ENCODE results near the gene FMC1.
A peak's percentile ranks its signal among the peaks of the same experiment; 100 is the strongest.
"Not testable (repeated sequence)": the region's sequence is repeated elsewhere in the genome, so short reads cannot be mapped to it uniquely, and the experiment has no call there.

FMC1 gene

DNA sequence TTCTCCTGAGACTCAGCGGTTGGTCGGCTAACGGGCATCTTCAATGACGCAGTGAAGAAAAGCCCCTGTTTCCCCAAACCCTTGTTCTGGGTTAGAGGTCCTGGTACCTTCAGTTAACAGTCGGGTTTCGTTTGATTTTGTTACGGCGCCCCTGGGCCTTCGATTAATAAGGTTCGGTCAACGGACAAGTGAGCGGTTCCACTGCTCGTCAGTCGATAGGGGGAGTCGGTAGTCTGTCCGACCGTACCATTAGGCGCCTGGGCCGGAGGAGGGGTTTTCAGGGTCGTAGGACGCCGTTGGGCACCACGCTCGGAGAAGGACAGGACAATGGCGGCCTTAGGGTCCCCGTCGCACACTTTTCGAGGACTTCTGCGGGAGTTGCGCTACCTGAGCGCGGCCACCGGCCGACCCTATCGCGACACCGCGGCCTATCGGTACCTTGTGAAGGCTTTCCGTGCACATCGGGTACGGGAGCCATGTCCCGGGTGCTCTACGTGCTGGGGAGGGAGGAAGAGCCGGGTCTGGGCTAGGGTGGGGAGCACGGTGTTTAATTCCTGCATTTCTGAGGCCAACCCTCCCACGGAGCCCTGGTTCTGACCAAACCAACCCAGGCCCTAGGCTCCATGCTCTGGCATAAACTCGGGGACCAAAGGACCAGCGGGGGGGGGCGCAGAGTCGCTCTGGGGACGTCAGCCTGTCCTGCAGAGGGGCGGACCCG lies at the start of gene FMC1:
Gene FMC1, plus strand, starts transcription at position 280 of the 718 bp plus-strand sequence. Its CDS starts 48 bp downstream, at position 328.
- peak; percentile 86 to 92 for DNase-seq

- DNase-seq = no peak
Measured at GRCh38 chr7:139292821-139293220, 48.3 kb upstream of the FMC1 start.

GRCh38 chr7:139293534-139293933 lies 47.6 kb upstream of the FMC1 start:
- no peak for DNase-seq

GRCh38 chr7:139294241-139294640 lies 46.9 kb upstream of the FMC1 start:
- DNase-seq = no peak

DNA sequence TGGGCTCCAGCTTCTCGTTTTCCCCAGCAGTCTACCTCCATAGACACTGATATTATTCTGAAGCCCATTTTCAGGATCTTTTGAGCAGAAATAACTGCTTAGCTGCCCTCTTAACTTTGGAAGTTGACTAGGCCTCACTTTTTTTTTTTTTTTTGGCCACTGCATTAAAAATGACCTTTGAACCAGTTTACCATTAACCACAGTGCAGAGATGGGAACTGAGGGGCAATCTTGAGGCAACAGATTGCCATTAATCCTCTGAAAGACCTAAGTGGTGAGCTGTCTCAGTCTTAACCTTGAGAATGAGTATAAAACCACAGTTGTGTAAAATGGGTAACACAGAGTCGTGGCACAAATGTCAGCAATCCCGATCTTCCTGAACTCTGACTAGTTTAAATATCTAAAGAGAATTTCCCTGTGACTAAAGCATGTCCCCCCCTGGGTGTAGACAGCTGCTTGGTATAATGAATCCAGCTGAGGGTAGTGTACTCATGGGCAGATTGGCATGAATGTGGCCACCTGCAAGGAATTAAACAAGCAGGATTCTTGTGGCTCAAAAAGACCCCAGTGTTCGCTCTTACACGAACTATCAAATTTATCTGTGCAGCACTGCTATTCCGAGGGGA lies 46.1 kb upstream of the FMC1 start:
- no peak for DNase-seq

GRCh38 chr7:139297795-139298194 lies 43.3 kb upstream of the FMC1 start:
- DNase-seq = no peak

GRCh38 chr7:139299296-139299695 lies 41.8 kb upstream of the FMC1 start:
- DNase-seq = no peak

DNA sequence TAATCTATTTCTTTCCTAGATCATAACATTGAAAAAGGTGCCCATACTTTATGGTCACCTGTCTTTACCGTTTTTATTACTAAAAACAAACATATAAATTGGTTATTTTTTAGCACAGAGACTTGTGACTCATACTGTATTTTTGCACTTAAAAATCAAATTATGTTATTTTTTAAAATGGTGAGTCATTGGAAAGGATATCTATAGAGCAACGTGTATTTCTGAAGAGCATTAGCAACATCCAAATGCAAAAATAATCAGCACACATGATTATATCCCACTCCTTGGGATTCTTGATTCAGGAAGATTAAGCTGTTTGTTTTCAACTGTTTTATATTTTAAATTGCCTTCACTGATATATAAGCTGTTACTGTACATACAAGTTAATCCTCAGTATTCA lies 40.7 kb upstream of the FMC1 start:
- no peak for DNase-seq

DNA sequence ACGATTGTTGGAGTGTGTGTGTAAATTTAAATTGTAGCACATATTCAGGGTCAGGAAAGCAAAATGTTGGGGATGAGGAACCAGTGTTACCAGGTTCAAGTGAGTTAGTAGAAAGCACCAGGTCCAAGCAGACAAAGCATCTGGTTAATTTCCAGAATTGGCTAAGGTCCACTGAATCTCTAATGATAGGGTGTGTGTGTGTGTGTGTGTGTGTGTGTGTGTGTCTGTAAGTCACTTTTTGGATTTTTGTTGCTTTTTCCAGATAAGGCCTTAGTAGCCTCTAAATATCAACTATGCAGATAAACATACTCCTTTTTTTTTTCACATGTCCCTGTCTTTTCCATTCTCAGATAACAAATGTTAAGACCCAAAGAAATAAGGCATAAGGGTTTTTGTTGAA lies 36.6 kb upstream of the FMC1 start:
- DNase-seq = no peak

- no peak for DNase-seq
Measured at GRCh38 chr7:139317939-139318505, 23.1 kb upstream of the FMC1 start.

GRCh38 chr7:139321071-139321745 lies 19.9 kb upstream of the FMC1 start:
- DNase-seq = no peak

DNA sequence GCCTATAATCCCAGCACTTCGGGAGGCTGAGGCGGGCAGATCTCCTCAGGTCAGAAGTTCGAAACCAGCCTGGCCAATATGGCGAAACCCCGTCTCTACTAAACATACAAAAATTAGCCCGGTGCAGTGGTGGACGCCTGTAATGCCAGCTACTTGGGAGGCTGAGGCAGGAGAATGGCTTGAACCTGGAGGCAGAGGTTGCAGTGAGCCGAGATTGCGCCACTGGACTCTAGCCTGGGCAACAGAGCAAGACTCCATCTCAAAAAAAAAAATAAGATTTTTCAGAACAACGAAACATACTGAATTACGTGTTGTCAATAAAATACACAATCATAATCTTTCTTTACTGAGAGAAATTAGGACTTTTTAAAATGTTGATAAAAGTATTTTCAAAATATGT lies 16.4 kb upstream of the FMC1 start:
- not testable (repeated sequence) for DNase-seq

DNA sequence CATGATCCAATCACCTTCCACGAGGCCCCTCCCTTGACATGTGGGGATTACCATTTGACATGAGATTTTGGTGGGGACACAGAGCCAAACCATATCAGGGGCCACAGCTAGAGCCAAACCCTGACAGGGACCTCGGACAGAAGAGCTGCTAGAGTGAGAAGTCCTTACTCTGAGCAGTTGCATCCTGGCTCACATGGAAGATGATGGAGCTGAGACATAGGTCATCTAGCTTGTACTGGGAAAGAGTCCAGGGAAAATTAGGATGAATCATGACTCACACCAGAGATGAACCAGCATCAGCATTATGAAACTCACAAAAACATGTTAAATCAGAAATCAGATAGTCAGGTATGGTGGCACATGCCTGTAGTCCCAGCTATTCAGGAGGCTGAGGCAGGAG lies 12.8 kb upstream of the FMC1 start:
- no peak for DNase-seq

DNA sequence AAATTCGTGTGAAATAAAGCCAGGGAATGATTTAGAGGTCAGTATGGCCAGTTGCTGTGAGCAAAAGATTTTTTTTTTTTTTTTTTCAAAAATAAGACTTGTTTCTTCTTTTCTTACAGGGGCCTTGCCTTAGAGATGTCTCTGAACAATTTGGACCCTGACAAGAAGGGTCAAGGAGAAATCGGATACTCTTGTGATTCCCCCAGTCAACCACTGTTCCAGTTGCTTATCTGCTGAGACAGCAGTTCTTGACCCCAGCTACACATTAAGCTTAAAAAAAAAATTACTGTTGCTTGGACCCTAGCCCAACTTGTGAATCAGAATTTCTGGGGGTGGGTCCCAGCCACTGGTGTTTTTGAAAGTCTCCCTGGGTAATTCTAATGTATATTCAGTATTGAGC lies 12.0 kb upstream of the FMC1 start:
- no peak for DNase-seq

DNA sequence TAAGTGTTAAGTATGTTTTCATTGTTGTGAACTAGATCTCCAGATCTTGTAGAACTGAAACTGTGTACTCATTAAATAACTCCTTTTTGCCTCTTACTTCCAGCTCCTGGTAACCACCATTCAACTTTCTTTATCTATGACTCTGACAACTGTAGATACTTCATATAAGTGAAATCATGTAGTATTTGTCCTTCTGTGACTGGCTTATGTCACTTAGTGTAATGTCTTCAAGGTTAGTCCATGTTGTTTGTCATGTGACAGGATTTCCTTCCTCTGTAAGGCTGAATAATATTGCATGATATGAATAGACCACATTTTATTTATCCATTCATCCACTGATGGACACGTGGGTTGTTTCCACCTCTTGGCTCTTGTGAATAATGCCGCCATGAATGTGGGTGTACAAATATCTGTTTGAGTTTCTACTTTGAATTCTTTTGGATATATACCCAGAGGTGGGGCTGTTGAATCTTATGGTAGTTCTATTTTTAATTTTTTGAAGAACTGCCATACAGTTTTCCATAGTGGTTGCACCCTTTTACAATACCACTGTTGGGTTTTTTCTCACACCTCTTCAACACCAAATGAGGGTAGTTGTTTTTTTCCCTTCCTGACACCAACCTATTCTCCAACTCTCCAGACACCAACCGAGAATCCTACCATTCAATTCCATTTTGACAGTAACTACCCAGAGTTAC lies 10.7 kb upstream of the FMC1 start:
- no peak for DNase-seq

DNA sequence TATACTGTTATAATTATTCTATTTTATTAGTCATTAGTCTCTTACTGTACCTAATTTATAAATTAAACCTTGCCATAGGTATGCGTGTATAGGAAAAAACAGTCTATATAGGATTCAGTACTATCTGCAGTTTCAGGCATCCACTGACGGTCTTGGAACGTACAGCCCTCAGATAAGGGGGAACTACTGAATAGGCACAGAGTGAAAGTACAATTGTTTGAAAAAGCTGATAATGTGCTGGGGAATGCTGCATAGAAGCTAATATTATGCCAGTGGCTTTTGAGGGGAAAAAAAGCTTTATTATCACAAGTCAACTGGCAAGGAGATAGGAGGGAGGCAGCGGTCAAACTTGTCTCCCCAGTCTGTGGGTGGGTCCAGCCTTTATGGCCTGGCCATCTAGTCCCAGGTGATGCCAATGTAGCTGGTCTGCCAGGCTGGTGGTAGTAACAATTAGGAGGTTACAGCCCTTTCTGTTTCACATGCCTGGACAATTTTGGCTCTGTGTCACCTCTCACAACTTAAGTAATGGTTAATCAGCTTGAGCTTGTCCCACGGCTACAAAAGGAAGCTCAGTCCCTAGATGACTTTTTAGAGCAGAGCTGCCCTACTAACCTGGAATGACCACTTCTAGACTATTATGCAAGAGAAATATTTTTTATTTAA lies 8.3 kb upstream of the FMC1 start:
- DNase-seq = no peak

DNA sequence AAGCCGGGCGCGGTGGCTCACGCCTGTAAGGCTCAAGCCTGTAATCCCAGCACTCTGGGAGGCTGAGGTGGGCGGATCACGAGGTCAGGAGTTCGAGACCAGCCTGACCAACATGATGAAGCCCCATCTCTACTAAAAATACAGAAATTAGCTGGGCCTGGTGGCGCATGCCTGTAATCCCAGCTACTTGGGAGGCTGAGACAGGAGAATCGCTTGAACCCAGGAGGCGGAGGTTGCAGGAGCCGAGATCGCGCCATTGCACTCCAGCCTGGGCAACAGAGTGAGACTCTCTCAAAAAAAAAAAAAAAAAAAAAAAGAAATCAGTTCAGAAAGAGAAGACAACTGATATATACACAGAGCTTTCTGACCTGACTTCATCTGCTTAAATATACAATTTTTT lies 7.7 kb upstream of the FMC1 start:
- DNase-seq = not testable (repeated sequence)

DNA sequence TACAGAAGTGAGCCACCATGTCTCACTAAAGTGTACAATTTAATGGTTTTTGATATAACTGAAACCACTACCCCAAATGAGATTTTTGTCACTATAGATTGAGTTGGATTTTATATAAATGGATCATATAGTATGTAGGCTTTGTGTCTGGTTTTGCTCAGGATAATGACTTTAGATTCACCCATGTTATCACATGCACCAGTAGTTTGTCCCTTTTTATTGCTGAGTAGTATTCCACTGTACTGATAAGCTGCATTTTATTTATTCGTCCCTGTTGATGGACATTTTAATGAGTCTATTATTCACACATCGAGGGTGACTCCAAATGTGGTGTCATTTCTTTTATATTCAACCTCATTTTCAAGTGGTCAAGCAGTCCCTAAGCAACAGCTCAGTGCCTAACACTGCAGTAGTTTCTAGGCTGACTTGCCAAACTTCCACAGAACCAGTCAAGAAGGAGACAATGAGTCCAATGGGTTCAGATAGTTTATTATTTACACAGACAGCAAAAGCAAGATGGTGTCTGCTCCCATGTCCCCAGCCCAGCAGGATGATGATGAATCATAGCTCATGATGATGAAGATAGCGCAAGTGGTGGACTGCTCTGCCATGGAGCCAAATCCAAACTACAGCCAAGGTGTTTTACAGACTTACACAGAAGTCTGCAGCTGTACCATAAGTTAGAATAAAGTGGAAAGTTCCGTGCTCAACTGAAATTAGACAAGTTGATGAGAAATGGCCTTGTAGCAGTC lies 6.6 kb upstream of the FMC1 start:
- DNase-seq = no peak

DNA sequence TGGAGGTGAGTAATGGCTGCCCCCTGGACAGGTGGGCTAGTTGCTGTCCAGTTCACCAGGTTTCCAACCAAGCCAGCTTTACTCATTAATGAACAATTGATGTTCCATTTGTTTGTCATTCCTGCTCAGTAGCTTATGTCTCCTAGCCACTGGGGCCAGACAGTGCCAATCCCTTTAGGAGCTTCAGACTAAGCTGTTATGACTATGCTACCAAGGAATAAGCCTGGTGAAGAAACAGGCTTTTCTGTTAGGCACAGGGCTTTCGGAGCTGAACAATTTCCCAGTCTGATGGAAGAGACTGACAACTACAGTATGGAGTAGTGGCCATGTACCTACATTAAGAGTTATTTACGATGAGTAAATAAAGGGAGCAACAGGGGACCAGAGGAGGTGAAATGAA lies 2.1 kb upstream of the FMC1 start:
- no peak for DNase-seq

GRCh38 chr7:139339698-139340036 lies 1.5 kb upstream of the FMC1 start:
- DNase-seq = no peak

DNA sequence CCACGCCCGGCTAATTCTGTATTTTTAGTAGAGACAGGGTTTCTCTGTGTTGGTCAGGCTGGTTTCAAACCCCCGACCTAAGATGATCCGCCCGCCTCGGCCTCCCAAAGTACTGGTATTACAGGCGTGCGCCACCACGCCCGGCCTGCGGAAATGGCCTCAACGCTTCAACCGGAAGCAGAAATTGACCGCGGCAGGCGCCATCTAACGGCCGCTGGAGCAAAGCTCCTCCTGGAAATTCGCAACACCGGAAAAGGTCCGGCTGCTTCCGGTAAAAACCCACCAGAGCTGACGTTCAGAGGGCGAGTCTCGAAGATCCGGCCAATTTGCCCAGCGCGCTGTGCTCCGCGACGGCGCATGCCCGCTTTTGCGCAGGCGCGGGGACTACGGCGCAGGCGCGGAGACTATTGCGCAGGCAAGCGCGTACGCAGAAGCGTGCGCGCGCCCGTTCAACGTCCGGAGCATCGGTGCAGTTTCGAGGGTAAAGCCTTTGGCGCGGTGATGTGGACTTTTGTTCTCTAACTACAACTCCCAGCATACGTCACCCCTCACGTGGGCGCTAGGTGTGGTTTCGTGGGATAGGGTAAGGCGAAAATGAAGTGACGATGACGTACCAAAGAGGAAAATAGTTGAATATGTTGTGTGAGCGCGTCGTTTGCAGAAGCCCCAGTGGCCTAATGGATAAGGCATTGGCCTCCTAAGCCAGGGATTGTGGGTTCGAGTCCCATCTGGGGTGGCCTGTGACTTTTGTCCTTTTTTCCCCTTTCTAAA lies 915 bp upstream of the FMC1 start:
- DNase-seq = peak; percentile 98 to 99

- peak in 1 of 2 experiments; percentile 79 for DNase-seq
Measured at GRCh38 chr7:139340808-139341057, 404 bp upstream of the FMC1 start.
